Activated CD4-positive, alpha-beta T cell treated with anti-CD3 and anti-CD28 coated beads for 36 hours (primary cell): ENCODE measurements around the gene TRIM42. TPM values are rescaled to one million over a fixed set of nuclear protein-coding genes. Genes with fewer than 3 reads are reported as not detected.

Experiments
- ATAC-seq: fragments of 200-7000 bp; cut with Tn5 transposase; one replicate; pipeline ENCODE4 v1.10.0; 2021; ENCODE audit warnings: mild to moderate bottlenecking, moderate library complexity
- CTCF ChIA-PET: fragments of 350-600 bp; sonication (Branson Sonifier 250); formaldehyde crosslinking; loops from one replicate; lab custom pipeline; 2021; ENCODE audit warnings: antibody characterized with exemption; lab: Charles Lee
- POLR2A ChIA-PET: fragments of 350-600 bp; sonication (Branson Sonifier 250); formaldehyde crosslinking; loops from one replicate; lab custom pipeline; 2021; ENCODE audit warnings: antibody characterized with exemption, inconsistent platforms; lab: Charles Lee
- DNase-seq: peaks from one replicate; pipeline ENCODE4 v3.0.0-alpha.2; 2020
- H3K27ac Mint-ChIP-seq: one replicate; pipeline ENCODE4 v1.8.0; 2021; ENCODE audit warnings: mixed read lengths
- H3K27me3 Mint-ChIP-seq: one replicate; pipeline ENCODE4 v1.8.0; 2021; ENCODE audit warnings: mixed read lengths
- H3K36me3 Mint-ChIP-seq: one replicate; pipeline ENCODE4 v1.8.0; 2021; ENCODE audit warnings: low read depth, mixed read lengths
- H3K4me1 Mint-ChIP-seq: one replicate; pipeline ENCODE4 v1.8.0; 2021; ENCODE audit warnings: mixed read lengths
- H3K4me3 Mint-ChIP-seq: one replicate; pipeline ENCODE4 v1.8.0; 2021; ENCODE audit warnings: mild to moderate bottlenecking, moderate library complexity, mixed read lengths
- H3K9me3 Mint-ChIP-seq: one replicate; pipeline ENCODE4 v1.8.0; 2021; ENCODE audit warnings: low read depth, mixed read lengths
- intact Hi-C, 2 experiments: fragments of 100-400 bp; cut with DNase I in 1 of 2; cut with micrococcal nuclease in 1 of 2; formaldehyde crosslinking; loops; one replicate each; pipeline versions ENCODE4 v1.14.2 to v1.15.1; 2022 to 2024; cut with DNase I, micrococcal nuclease
- total RNA-seq, 2 experiments: library from RNA; stranded (reverse); gene quantifications; one replicate each; pipeline ENCODE4 v1.2.3, GENCODE V29; 2021

The TRIM42 gene
- total RNA-seq, 2 experiments from 2014 or later: not detected

GRCh38 chr3:140736863-140737460, 59.1 kb downstream of the TRIM42 start:
- Mint-ChIP-seq H3K36me3 (no peaks in the 10 kb centered on the region), H3K27me3 (peaks cover 5% of the 10 kb centered on the region), H3K9me3 (peaks cover 2% of the 10 kb centered on the region), H3K27ac (no peak overlapping the region), H3K4me1 (no peaks in the 10 kb centered on the region), H3K4me3 (no peak overlapping the region)
- ATAC-seq (no peak), DNase-seq (peak; percentile 34)
- CTCF ChIA-PET: no interaction called here
- intact Hi-C loops: loop anchor here in 1 of 2 experiments (2.0 kb wide), 1 partner anchor 1308 kb away; no protein-coding TSS in a partner anchor
- POLR2A ChIA-PET: no interaction called here

- no peak overlapping the region for H3K27ac Mint-ChIP-seq
- ATAC-seq: no peak
- DNase-seq: no peak
- ChIA-PET POLR2A (no interaction called here), CTCF (interaction anchor here (0.6 to 0.7 kb wide), 2 partner anchors 83 to 454 kb away, joined by 3 to 4 read pairs; no protein-coding TSS in a partner anchor)
- H3K27me3 Mint-ChIP-seq: peaks cover 2% of the 10 kb centered on the region
- no peaks in the 10 kb centered on the region for H3K9me3 Mint-ChIP-seq
- H3K36me3 Mint-ChIP-seq: no peaks in the 10 kb centered on the region
- no peak overlapping the region for H3K4me3 Mint-ChIP-seq
- intact Hi-C loops: no loop called here
- no peaks in the 10 kb centered on the region for H3K4me1 Mint-ChIP-seq
Observed at GRCh38 chr3:140742116-140742515, 64.3 kb downstream of the TRIM42 start.

- Mint-ChIP-seq H3K9me3 (no peaks in the 10 kb centered on the region), H3K36me3 (no peaks in the 10 kb centered on the region), H3K4me3 (no peak overlapping the region), H3K27ac (no peak overlapping the region), H3K4me1 (no peaks in the 10 kb centered on the region), H3K27me3 (no peaks in the 10 kb centered on the region)
- no peak for DNase-seq
- no peak for ATAC-seq
- CTCF ChIA-PET: interaction anchor here (0.6 kb wide), 1 partner anchor 669 kb away, joined by 3 read pairs; no protein-coding TSS in a partner anchor
- POLR2A ChIA-PET: no interaction called here
- intact Hi-C loops: no loop called here
Observed at GRCh38 chr3:140748171-140748570, 70.3 kb downstream of the TRIM42 start.

- H3K27ac Mint-ChIP-seq: no peak overlapping the region
- no peak overlapping the region for H3K4me3 Mint-ChIP-seq
- ATAC-seq: no peak
- H3K27me3 Mint-ChIP-seq: no peaks in the 10 kb centered on the region
- no peak for DNase-seq
- intact Hi-C loops: no loop called here
- H3K4me1 Mint-ChIP-seq: no peaks in the 10 kb centered on the region
- H3K36me3 Mint-ChIP-seq: no peaks in the 10 kb centered on the region
- CTCF ChIA-PET: no interaction called here
- no peaks in the 10 kb centered on the region for H3K9me3 Mint-ChIP-seq
- POLR2A ChIA-PET: no interaction called here
Observed at GRCh38 chr3:140748903-140749302, 71.0 kb downstream of the TRIM42 start.
